ENCODE results near the gene EVX1. TPM values are rescaled to one million over a fixed set of nuclear protein-coding genes. Genes with fewer than 3 reads are reported as not detected.

The EVX1 gene
- total and polyA plus RNA-seq, 2 of the 8 experiments (the other 6 are each of a cell fraction or from before 2014, with no cell fraction given): not detected

- Histone ChIP-seq H4K5ac (ENCODE audit: insufficient read length, low read depth, low read length) (no peak overlapping the region), H2BK15ac (ENCODE audit: low read length) (no peak overlapping the region), H3K36me3 (ENCODE audit: control insufficient read depth in 2 of 4, insufficient read depth in 4 of 4, low read length in 3 of 4) (peaks cover 0 to 17% (median 0%) of the 10 kb centered on the region in 4 experiments; a peak in 1 of 8 replicates), H3K4me3 (ENCODE audit: extremely low read depth in 1 of 4, insufficient read depth in 2 of 4, low read depth in 3 of 4, low read length in 4 of 4) (no peak overlapping the region), H2BK12ac (ENCODE audit: low read depth, low read length) (no peak overlapping the region), H4K91ac (replicated peaks; ENCODE audit: insufficient read length, low read length) (no peak overlapping the region), H3K79me1 (ENCODE audit: low read depth, low read length) (no peaks in the 10 kb centered on the region; the same call in 1 of the 2 replicates), H3K9ac (replicated peaks in 1 of 4; ENCODE audit: extremely low read depth in 1 of 4, low read depth in 3 of 4, low read length in 3 of 4) (no peak overlapping the region), H3K4ac (replicated peaks; ENCODE audit: insufficient read length, low read depth, low read length) (no peak overlapping the region), H2AK5ac (ENCODE audit: low read depth, low read length) (no peak overlapping the region), H4K8ac (ENCODE audit: extremely low read depth, insufficient read depth, low read length) (no peak overlapping the region), H3K23me2 (ENCODE audit: low read depth, low read length) (no peaks in the 10 kb centered on the region; the same call in 1 of the 2 replicates), H2BK5ac (ENCODE audit: low read depth, low read length) (no peak overlapping the region), H2AFZ (ENCODE audit: low read length) (no peak overlapping the region), H3K27me3 (replicated peaks in 1 of 4; ENCODE audit: control insufficient read depth in 3 of 4, extremely low read depth in 1 of 4, insufficient read depth in 3 of 4, low read length in 3 of 4) (peaks cover 97 to 100% (median 100%) of the 10 kb centered on the region in 4 experiments), H2BK20ac (ENCODE audit: low read length) (no peak overlapping the region), H3K4me1 (replicated peaks in 1 of 4; ENCODE audit: control insufficient read depth in 3 of 4, insufficient read depth in 4 of 4, low read length in 3 of 4) (peaks cover 0 to 8% (median 4%) of the 10 kb centered on the region in 4 experiments; a peak in 6 of 7 replicates), H3K27ac (ENCODE audit: low read depth, low read length) (no peak overlapping the region), H3K14ac (ENCODE audit: insufficient read length) (no peak overlapping the region), H3K23ac (ENCODE audit: insufficient read length) (no peak overlapping the region), H4K20me1 (replicated peaks in 1 of 2; ENCODE audit: control insufficient read depth in 1 of 2, insufficient read depth in 2 of 2, low read length in 2 of 2) (peaks cover 38 to 51% of the 10 kb centered on the region in 2 experiments), H3K4me2 (ENCODE audit: insufficient read depth in 1 of 2, low read depth in 2 of 2, low read length in 2 of 2) (no peak overlapping the region), H3K79me2 (ENCODE audit: control insufficient read depth in 1 of 2, insufficient read depth in 2 of 2, low read length in 2 of 2) (no peaks in the 10 kb centered on the region), H3K56ac (replicated peaks; ENCODE audit: insufficient read length, low read depth, low read length) (no peak overlapping the region), H3K9me3 (ENCODE audit: insufficient read depth in 2 of 2, low read depth in 1 of 2, low read length in 1 of 2) (no peaks in the 10 kb centered on the region; a peak in 1 of 4 replicates), H3K18ac (ENCODE audit: extremely low read depth, low read length) (no peak overlapping the region), H2BK120ac (replicated peaks; ENCODE audit: low read depth, low read length) (no peak overlapping the region)
- 31% methylated on average over 3 of the region's 3 CpGs; no CpG with 5 or more reads in 1 of the 2 experiments for WGBS, 2 experiments (ENCODE audit: extremely low coverage in 1 of 2, insufficient coverage in 1 of 2, insufficient read length in 1 of 2, insufficient replicate concordance in 2 of 2, low coverage in 1 of 2, low lambda C conversion rate in 2 of 2, missing lambda C conversion rate in 1 of 2)
- ChIA-PET CTCF (ENCODE audit: partially characterized antibody) (interaction anchor here (0.6 to 2.1 kb wide), 9 partner anchors 8 to 307 kb away, joined by 3 to 5 read pairs (median 4); partner anchors contain the start of gene HOXA11), POLR2A (ENCODE audit: partially characterized antibody) (no interaction called here)
- no peak for FAIRE-seq
- no peak for DNase-seq (ENCODE audit: low read depth in 1 of 2, low spot score in 2 of 2)
- no peak for TF ChIP-seq ASH2L (IDR thresholded peaks at IDR 0.05; ENCODE audit: low read length)
- peak; percentile 58; the same call in 1 of the 2 replicates for TF ChIP-seq CBX8 (IDR thresholded peaks at IDR 0.05; ENCODE audit: borderline replicate concordance, low read depth, low read length)
These were observed 39.8 kb upstream of the EVX1 start for GRCh38 chr7:27202862-27203134.

All from H1 (cell line).